ENCODE data around the gene RSF1. TPM values are rescaled to one million over a fixed set of nuclear protein-coding genes. Genes with fewer than 3 reads are reported as not detected.

RSF1 gene
- total and polyA plus RNA-seq, 2 experiments from 2014 or later: 51.2 to 188 TPM

GRCh38 chr11:77823775-77824174 is 3.3 kb upstream of the RSF1 start:
- Histone ChIP-seq H3K9me2 (ENCODE audit: insufficient read depth) (peaks cover 3% of the 10 kb centered on the region), H3K4me2 (no peak overlapping the region), H3K4me1 (ENCODE audit: insufficient read depth) (peaks cover 10% of the 10 kb centered on the region), H3K4me3 (no peak overlapping the region), H3K27ac (ENCODE audit: low read depth) (no peak overlapping the region), H2AFZ (no peak overlapping the region), H4K20me1 (replicated peaks; ENCODE audit: insufficient read depth) (0 out of 2 replicates have a peak, but pooled peaks cover 4% of the 10 kb centered on the region), H3K79me2 (replicated peaks; ENCODE audit: insufficient read depth) (peaks cover 4% of the 10 kb centered on the region), H3K27me3 (ENCODE audit: insufficient read depth) (no peaks in the 10 kb centered on the region), H3F3A (replicated peaks; ENCODE audit: low read depth) (peaks cover 7% of the 10 kb centered on the region), H3K36me3 (ENCODE audit: insufficient read depth) (no peaks in the 10 kb centered on the region)
- H3K9me3 Mint-ChIP-seq: peaks cover 2% of the 10 kb centered on the region; the same call in 2 of the 3 replicates
- peaks cover 10% of the 10 kb centered on the region for H3K36me3 Mint-ChIP-seq (ENCODE audit: low read depth)
- H3K27me3 Mint-ChIP-seq (ENCODE audit: insufficient read depth, low read depth, poor library complexity): peaks cover 13% of the 10 kb centered on the region
- no peak overlapping the region for H3K27ac Mint-ChIP-seq
- ATAC-seq (no peak), DNase-seq (ENCODE audit: low spot score) (no peak)
- no peak for TF ChIP-seq JUNB (IDR thresholded peaks at IDR 0.05; ENCODE audit: unreplicated experiment)
- TF ChIP-seq EZH2 (IDR thresholded peaks at IDR 0.05; ENCODE audit: low read depth, unreplicated experiment): no peak
- TF ChIP-seq EZH2phosphoT487 (IDR thresholded peaks at IDR 0.05; ENCODE audit: unreplicated experiment): no peak
- no peak for TF ChIP-seq NANOG (IDR thresholded peaks at IDR 0.05; ENCODE audit: borderline replicate concordance)
- TF ChIP-seq, protein P1, sequence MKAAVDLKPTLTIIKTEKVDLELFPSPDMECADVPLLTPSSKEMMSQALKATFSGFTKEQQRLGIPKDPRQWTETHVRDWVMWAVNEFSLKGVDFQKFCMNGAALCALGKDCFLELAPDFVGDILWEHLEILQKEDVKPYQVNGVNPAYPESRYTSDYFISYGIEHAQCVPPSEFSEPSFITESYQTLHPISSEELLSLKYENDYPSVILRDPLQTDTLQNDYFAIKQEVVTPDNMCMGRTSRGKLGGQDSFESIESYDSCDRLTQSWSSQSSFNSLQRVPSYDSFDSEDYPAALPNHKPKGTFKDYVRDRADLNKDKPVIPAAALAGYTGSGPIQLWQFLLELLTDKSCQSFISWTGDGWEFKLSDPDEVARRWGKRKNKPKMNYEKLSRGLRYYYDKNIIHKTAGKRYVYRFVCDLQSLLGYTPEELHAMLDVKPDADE (IDR thresholded peaks at IDR 0.05): no peak
- no peak for TF ChIP-seq CREB1 (CRISPR knock-in tag; IDR thresholded peaks at IDR 0.05; ENCODE audit: low read depth)
- TF ChIP-seq, protein P2, sequence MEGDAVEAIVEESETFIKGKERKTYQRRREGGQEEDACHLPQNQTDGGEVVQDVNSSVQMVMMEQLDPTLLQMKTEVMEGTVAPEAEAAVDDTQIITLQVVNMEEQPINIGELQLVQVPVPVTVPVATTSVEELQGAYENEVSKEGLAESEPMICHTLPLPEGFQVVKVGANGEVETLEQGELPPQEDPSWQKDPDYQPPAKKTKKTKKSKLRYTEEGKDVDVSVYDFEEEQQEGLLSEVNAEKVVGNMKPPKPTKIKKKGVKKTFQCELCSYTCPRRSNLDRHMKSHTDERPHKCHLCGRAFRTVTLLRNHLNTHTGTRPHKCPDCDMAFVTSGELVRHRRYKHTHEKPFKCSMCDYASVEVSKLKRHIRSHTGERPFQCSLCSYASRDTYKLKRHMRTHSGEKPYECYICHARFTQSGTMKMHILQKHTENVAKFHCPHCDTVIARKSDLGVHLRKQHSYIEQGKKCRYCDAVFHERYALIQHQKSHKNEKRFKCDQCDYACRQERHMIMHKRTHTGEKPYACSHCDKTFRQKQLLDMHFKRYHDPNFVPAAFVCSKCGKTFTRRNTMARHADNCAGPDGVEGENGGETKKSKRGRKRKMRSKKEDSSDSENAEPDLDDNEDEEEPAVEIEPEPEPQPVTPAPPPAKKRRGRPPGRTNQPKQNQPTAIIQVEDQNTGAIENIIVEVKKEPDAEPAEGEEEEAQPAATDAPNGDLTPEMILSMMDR (conservative IDR thresholded peaks at IDR 0.05; ENCODE audit: low read depth in 2 of 2): no peak
- no peak for TF ChIP-seq STAT1 (IDR thresholded peaks at IDR 0.05; ENCODE audit: unreplicated experiment)
- no peak for TF ChIP-seq ZNF462 (CRISPR knock-in tag; IDR thresholded peaks at IDR 0.05)
- TF ChIP-seq ZNF114 (CRISPR knock-in tag; IDR thresholded peaks at IDR 0.05): no peak
- TF ChIP-seq, protein P3, sequence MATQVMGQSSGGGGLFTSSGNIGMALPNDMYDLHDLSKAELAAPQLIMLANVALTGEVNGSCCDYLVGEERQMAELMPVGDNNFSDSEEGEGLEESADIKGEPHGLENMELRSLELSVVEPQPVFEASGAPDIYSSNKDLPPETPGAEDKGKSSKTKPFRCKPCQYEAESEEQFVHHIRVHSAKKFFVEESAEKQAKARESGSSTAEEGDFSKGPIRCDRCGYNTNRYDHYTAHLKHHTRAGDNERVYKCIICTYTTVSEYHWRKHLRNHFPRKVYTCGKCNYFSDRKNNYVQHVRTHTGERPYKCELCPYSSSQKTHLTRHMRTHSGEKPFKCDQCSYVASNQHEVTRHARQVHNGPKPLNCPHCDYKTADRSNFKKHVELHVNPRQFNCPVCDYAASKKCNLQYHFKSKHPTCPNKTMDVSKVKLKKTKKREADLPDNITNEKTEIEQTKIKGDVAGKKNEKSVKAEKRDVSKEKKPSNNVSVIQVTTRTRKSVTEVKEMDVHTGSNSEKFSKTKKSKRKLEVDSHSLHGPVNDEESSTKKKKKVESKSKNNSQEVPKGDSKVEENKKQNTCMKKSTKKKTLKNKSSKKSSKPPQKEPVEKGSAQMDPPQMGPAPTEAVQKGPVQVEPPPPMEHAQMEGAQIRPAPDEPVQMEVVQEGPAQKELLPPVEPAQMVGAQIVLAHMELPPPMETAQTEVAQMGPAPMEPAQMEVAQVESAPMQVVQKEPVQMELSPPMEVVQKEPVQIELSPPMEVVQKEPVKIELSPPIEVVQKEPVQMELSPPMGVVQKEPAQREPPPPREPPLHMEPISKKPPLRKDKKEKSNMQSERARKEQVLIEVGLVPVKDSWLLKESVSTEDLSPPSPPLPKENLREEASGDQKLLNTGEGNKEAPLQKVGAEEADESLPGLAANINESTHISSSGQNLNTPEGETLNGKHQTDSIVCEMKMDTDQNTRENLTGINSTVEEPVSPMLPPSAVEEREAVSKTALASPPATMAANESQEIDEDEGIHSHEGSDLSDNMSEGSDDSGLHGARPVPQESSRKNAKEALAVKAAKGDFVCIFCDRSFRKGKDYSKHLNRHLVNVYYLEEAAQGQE (IDR thresholded peaks at IDR 0.05; ENCODE audit: unreplicated experiment): no peak
- no peak for TF ChIP-seq ZNF331 (CRISPR knock-in tag; IDR thresholded peaks at IDR 0.05; ENCODE audit: low read depth)
- TF ChIP-seq POLR2AphosphoS5 (IDR thresholded peaks at IDR 0.05; ENCODE audit: low read depth): no peak
- H3K4me3 Mint-ChIP-seq: no peak overlapping the region
- no peaks in the 10 kb centered on the region; the same call in 2 of the 3 replicates for H3K4me1 Mint-ChIP-seq

Data from GM23338 (cell line).